ENCODE data around the gene RBM20. TPM values are rescaled to one million over a fixed set of nuclear protein-coding genes. Genes with fewer than 3 reads are reported as not detected.

Gene RBM20
- total and polyA plus RNA-seq, 8 donors: under 0.01 to 6.2 (median 0.59) TPM; not detected in 2

DNA sequence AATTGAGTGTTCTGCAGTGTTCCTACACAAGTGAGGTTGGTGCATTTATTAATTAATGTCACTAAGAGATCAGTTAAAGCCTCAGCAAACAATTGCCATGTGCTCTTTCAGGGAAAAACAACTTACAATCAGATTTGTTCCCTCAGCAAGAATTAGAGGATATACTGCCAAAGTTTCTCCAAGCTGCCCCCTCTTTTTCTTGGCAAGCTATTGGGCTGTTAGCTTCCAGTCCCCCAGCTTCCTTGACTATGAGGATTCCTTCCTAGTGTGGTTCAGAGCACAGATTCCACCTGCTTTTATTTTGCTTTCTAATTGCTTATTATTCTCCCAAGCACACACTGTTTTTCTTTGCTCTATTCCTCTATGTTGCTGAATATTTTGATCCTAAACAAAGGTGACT, 112.7 kb downstream of the RBM20 start:
- no peaks in the 10 kb centered on the region for H3K27me3 ChIP-seq
- H3K27ac ChIP-seq: no peak overlapping the region
- no peaks in the 10 kb centered on the region for H3K4me1 ChIP-seq
- no peak for TF ChIP-seq POLR2A (IDR thresholded peaks at IDR 0.05)
- no peak for TF ChIP-seq POLR2AphosphoS5 (IDR thresholded peaks at IDR 0.05)
- TF ChIP-seq, protein P1, sequence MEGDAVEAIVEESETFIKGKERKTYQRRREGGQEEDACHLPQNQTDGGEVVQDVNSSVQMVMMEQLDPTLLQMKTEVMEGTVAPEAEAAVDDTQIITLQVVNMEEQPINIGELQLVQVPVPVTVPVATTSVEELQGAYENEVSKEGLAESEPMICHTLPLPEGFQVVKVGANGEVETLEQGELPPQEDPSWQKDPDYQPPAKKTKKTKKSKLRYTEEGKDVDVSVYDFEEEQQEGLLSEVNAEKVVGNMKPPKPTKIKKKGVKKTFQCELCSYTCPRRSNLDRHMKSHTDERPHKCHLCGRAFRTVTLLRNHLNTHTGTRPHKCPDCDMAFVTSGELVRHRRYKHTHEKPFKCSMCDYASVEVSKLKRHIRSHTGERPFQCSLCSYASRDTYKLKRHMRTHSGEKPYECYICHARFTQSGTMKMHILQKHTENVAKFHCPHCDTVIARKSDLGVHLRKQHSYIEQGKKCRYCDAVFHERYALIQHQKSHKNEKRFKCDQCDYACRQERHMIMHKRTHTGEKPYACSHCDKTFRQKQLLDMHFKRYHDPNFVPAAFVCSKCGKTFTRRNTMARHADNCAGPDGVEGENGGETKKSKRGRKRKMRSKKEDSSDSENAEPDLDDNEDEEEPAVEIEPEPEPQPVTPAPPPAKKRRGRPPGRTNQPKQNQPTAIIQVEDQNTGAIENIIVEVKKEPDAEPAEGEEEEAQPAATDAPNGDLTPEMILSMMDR (IDR thresholded peaks at IDR 0.05): no peak
- no peak for TF ChIP-seq EP300 (IDR thresholded peaks at IDR 0.05)
- no peak for DNase-seq
- no peaks in the 10 kb centered on the region for H3K36me3 ChIP-seq
- H3K4me3 ChIP-seq: no peak overlapping the region
- intact Hi-C loops (cut with DNase I; ENCODE audit: low total_unique reads): no loop called here
- H3K9me3 ChIP-seq: no peaks in the 10 kb centered on the region

DNA sequence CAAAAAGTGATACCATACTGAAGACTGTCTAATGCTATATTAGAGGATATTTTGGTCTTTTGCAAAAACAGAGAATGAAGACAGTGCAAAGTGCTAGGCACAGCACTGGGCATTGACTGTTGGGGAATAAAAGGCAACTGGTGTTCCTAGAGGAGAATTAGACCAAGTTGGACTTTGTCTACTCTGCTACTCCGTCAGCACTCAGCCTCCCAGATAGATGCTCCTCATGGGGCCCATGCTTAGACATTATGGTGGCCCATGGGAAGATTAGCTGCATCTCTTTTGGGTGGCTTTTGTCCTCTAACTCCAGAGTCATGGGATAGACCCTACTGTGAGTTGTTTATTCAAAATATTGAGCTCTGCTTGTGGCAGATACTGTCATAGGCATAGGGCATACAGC, 113.5 kb downstream of the RBM20 start:
- Histone ChIP-seq H3K27ac (no peak overlapping the region), H3K9me3 (no peaks in the 10 kb centered on the region), H3K4me3 (no peak overlapping the region), H3K4me1 (no peaks in the 10 kb centered on the region), H3K36me3 (no peaks in the 10 kb centered on the region), H3K27me3 (no peaks in the 10 kb centered on the region)
- TF ChIP-seq EP300 (IDR thresholded peaks at IDR 0.05): no peak
- no peak for TF ChIP-seq POLR2A (IDR thresholded peaks at IDR 0.05)
- no peak for TF ChIP-seq POLR2AphosphoS5 (IDR thresholded peaks at IDR 0.05)
- no peak for DNase-seq
- intact Hi-C loops (cut with DNase I; ENCODE audit: low total_unique reads): no loop called here
- 37 to 100% (median 86%) methylated on average over 1 of the region's 1 CpG for WGBS, 5 donors

DNA sequence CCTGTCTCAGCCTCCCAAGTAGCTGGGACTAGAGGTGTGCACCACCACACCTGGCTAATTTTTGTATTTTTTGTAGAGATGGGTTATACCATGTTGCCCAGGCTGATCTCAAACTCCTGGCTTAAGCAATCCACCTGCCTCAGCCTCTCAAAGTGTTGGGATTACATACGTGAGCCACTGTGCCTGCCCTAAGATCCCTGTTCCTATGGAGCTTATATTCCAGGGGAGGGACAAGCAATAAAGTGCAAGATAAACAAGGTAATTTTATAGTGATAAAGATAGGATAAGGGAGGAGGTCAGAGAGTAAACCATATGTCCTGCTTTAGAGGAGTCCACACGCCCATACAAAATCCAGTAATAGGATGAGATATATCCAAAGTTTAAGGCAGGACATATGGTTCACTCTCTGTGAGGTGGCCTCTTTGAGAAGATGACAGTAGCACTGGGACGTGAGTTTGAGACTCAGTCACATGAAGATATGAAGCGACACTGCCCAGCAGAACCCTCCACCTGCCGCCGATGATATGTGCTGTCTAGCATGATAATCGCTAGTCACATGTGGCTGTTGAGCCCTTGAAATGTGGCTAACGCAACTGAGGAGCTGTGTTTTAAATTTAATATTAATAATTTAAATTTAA, 114.1 kb downstream of the RBM20 start:
- H3K4me3 ChIP-seq: no peak overlapping the region
- H3K27me3 ChIP-seq: peaks cover 0 to 4% (median 0%) of the 10 kb centered on the region in 3 donors
- H3K4me1 ChIP-seq: no peaks in the 10 kb centered on the region
- no peaks in the 10 kb centered on the region for H3K9me3 ChIP-seq
- TF ChIP-seq EP300 (IDR thresholded peaks at IDR 0.05): no peak
- no peak for TF ChIP-seq POLR2A (IDR thresholded peaks at IDR 0.05)
- TF ChIP-seq, protein P1 (IDR thresholded peaks at IDR 0.05): no peak
- WGBS, 5 donors: 90 to 96% (median 91%) methylated on average over 8 of the region's 8 CpGs
- no peak for DNase-seq
- no peaks in the 10 kb centered on the region for H3K36me3 ChIP-seq
- peak overlapping the region in 2 of 5 donors; percentile 27 to 58 for H3K27ac ChIP-seq
- intact Hi-C loops (cut with DNase I; ENCODE audit: low total_unique reads): no loop called here

DNA sequence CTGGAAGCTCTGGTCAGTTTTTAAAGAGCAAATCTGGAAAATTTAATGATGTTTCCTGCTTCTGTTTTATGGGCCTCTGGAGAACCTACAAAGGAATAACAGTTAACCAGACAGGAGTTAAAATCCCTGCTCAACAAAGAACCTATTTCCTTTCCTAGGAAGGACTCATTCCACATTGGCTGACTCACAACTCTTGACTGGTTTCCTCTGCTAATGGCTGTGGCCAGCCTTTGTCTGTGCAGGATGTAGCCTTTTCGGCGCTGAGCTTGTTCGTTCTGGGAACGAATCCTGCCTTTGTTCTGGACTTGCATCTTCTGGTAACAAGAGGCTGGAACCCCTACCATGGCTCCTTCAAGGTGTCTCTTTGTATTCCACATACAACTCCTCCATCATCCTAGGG, 114.8 kb downstream of the RBM20 start:
- H3K27ac ChIP-seq: peak overlapping the region in 3 of 5 donors; percentile 28 to 58 (median 37)
- H3K36me3 ChIP-seq: no peaks in the 10 kb centered on the region
- no peaks in the 10 kb centered on the region for H3K9me3 ChIP-seq
- TF ChIP-seq, protein P1 (IDR thresholded peaks at IDR 0.05): no peak
- TF ChIP-seq EP300 (IDR thresholded peaks at IDR 0.05) (no peak), POLR2A (IDR thresholded peaks at IDR 0.05) (no peak), POLR2AphosphoS5 (IDR thresholded peaks at IDR 0.05) (no peak)
- no peak overlapping the region for H3K4me3 ChIP-seq
- intact Hi-C loops (cut with DNase I; ENCODE audit: low total_unique reads): no loop called here
- DNase-seq: no peak
- WGBS, 5 donors: 73 to 88% (median 79%) methylated on average over 4 of the region's 4 CpGs
- H3K27me3 ChIP-seq: peaks cover 0 to 4% (median 0%) of the 10 kb centered on the region in 3 donors
- H3K4me1 ChIP-seq: no peaks in the 10 kb centered on the region

DNA sequence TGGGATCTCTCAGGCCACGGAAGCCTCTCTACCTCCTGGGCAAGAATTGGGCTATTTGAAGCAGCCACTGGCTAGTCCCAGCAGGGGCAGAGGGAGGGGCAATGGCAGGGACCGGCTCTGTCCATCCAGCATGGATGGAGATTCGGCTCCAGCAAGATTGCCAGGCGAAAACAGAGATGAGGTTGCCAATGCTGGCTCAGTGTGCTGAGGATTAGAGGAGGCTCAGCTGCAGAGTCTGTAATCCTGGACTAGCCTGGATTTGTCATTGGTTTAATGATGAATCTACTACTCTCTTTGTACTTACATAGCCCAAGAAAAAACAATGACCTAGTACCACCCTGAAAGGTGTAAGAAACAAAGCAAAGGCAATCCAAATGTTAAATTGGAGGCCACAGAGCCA, 115.4 kb downstream of the RBM20 start:
- Histone ChIP-seq H3K9me3 (no peaks in the 10 kb centered on the region), H3K36me3 (no peaks in the 10 kb centered on the region), H3K27me3 (peaks cover 0 to 4% (median 0%) of the 10 kb centered on the region in 3 donors), H3K27ac (peak overlapping the region in 4 of 5 donors; percentile 28 to 58 (median 39)), H3K4me1 (no peaks in the 10 kb centered on the region), H3K4me3 (no peak overlapping the region)
- intact Hi-C loops (cut with DNase I; ENCODE audit: low total_unique reads): no loop called here
- 77 to 90% (median 80%) methylated on average over 4 of the region's 4 CpGs for WGBS, 5 donors
- DNase-seq: no peak
- TF ChIP-seq POLR2AphosphoS5 (IDR thresholded peaks at IDR 0.05): no peak
- TF ChIP-seq, protein P1 (IDR thresholded peaks at IDR 0.05): no peak
- TF ChIP-seq EP300 (IDR thresholded peaks at IDR 0.05): no peak
- no peak for TF ChIP-seq POLR2A (IDR thresholded peaks at IDR 0.05)

Measured in stomach (tissue), 9 donors.